Measurements from ENCODE around the gene EP400. TPM values are rescaled to one million over a fixed set of nuclear protein-coding genes. Genes with fewer than 3 reads are reported as not detected.

EP400 gene
- total and polyA plus RNA-seq, 2 donors (not counting 1 experiment from before 2014, with no cell fraction given), result 3.4 to 12.4 TPM

DNA sequence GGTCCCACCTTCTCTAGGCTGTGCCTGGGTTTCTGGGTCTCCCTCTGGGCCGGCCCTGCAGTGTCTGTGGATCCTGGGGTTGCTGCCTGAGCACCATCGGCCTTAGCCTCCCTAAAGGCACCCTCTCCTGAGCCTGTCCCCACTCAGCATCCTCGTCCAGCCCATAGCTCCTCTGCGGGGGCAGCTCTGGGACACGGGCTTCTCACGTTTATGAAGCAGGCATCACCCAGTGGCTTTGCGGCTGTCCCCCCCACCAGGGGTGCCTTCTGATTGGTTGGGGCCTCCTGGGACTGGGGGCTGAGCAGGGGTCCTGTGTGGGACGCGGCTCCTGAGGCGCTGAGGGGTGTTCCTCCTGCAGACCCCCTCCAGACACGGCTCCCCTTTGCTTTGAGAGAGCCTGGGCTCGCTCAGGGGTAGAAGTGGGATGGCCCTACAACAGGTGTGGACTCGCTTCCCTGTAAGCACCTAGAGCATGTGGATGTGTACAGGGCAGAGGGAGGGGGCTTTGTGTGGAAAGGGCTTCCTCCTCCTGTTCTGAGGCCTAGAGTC is 44.6 kb upstream of the EP400 start:
- H3K27ac ChIP-seq (ENCODE audit: insufficient read depth, low read length), result no peak overlapping the region
- H3K4me3 ChIP-seq (replicated peaks in 1 of 4; ENCODE audit: control extremely low read depth in 1 of 4, insufficient read depth in 1 of 4, low read depth in 3 of 4, low read length in 4 of 4), result no peak overlapping the region
- no peaks in the 10 kb centered on the region for H3K27me3 ChIP-seq (ENCODE audit: control insufficient read depth, insufficient read depth, low read length)
- no peaks in the 10 kb centered on the region for H4K20me1 ChIP-seq (ENCODE audit: control insufficient read depth, extremely low read depth, insufficient read depth, low read length)
- no peak for TF ChIP-seq EZH2 (IDR thresholded peaks at IDR 0.05; ENCODE audit: low read length, missing control alignments)
- TF ChIP-seq, protein P1, sequence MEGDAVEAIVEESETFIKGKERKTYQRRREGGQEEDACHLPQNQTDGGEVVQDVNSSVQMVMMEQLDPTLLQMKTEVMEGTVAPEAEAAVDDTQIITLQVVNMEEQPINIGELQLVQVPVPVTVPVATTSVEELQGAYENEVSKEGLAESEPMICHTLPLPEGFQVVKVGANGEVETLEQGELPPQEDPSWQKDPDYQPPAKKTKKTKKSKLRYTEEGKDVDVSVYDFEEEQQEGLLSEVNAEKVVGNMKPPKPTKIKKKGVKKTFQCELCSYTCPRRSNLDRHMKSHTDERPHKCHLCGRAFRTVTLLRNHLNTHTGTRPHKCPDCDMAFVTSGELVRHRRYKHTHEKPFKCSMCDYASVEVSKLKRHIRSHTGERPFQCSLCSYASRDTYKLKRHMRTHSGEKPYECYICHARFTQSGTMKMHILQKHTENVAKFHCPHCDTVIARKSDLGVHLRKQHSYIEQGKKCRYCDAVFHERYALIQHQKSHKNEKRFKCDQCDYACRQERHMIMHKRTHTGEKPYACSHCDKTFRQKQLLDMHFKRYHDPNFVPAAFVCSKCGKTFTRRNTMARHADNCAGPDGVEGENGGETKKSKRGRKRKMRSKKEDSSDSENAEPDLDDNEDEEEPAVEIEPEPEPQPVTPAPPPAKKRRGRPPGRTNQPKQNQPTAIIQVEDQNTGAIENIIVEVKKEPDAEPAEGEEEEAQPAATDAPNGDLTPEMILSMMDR (conservative IDR thresholded peaks at IDR 0.05 in 1 of 2, IDR thresholded peaks at IDR 0.05 in 1 of 2; ENCODE audit: low read depth in 1 of 2, low read length in 2 of 2), result no peak
- peaks cover 2% of the 10 kb centered on the region for H3K36me3 ChIP-seq (ENCODE audit: control insufficient read depth, insufficient read depth, low read length)
- H3K9ac ChIP-seq (ENCODE audit: insufficient read depth, low read length), result no peak overlapping the region
- no peak overlapping the region for H3K4me2 ChIP-seq (ENCODE audit: extremely low read depth, insufficient read depth, low read length)
- DNase-seq (ENCODE audit: low read depth in 2 of 2), result no peak
- no peaks in the 10 kb centered on the region for H3K4me1 ChIP-seq (ENCODE audit: control insufficient read depth, extremely low read depth, insufficient read depth, low read length)
- no peaks in the 10 kb centered on the region for H3K9me3 ChIP-seq (ENCODE audit: control insufficient read depth, insufficient read depth, low read depth, low read length)
- no peak overlapping the region for H2AFZ ChIP-seq (ENCODE audit: low read length)
- H3K79me2 ChIP-seq (ENCODE audit: control insufficient read depth, insufficient read depth, low read length), result no peaks in the 10 kb centered on the region

DNA sequence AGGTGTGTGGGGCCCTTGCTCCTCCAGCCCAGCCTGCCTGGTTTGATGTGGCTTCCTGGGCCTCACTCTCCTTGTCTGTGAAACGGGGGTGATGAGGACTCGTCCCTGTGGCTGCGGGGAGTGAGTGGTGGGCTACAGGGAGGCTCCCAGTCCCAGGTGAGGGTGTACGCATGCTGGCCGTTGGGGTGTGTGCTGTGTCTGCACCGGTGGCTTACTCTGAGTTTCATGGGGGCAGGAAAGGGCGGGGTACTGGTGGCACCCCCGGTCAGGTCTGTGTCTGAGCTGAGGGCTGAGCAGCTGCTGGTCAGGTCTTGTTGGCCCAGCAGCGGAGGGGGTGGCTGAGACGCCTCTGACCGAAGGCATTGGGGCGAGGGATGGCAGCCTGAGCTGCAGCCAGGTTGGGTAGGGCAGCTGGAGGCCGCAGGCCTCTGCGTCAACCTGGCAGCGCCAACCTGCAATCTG is 44.1 kb upstream of the EP400 start:
- no peak for TF ChIP-seq EZH2 (IDR thresholded peaks at IDR 0.05; ENCODE audit: low read length, missing control alignments)
- TF ChIP-seq, protein P1 (conservative IDR thresholded peaks at IDR 0.05 in 1 of 2, IDR thresholded peaks at IDR 0.05 in 1 of 2; ENCODE audit: low read depth in 1 of 2, low read length in 2 of 2), result no peak
- H3K79me2 ChIP-seq (ENCODE audit: control insufficient read depth, insufficient read depth, low read length), result no peaks in the 10 kb centered on the region
- no peak overlapping the region for H3K27ac ChIP-seq (ENCODE audit: insufficient read depth, low read length)
- H3K36me3 ChIP-seq (ENCODE audit: control insufficient read depth, insufficient read depth, low read length), result peaks cover 4% of the 10 kb centered on the region
- H3K4me1 ChIP-seq (ENCODE audit: control insufficient read depth, extremely low read depth, insufficient read depth, low read length), result no peaks in the 10 kb centered on the region
- no peak for DNase-seq (ENCODE audit: low read depth in 2 of 2)
- H3K4me2 ChIP-seq (ENCODE audit: extremely low read depth, insufficient read depth, low read length), result no peak overlapping the region
- no peak overlapping the region for H2AFZ ChIP-seq (ENCODE audit: low read length)
- H3K27me3 ChIP-seq (ENCODE audit: control insufficient read depth, insufficient read depth, low read length), result no peaks in the 10 kb centered on the region
- H4K20me1 ChIP-seq (ENCODE audit: control insufficient read depth, extremely low read depth, insufficient read depth, low read length), result no peaks in the 10 kb centered on the region
- no peak overlapping the region for H3K9ac ChIP-seq (ENCODE audit: insufficient read depth, low read length)
- H3K4me3 ChIP-seq (replicated peaks in 1 of 4; ENCODE audit: control extremely low read depth in 1 of 4, insufficient read depth in 1 of 4, low read depth in 3 of 4, low read length in 4 of 4), result no peak overlapping the region
- H3K9me3 ChIP-seq (ENCODE audit: control insufficient read depth, insufficient read depth, low read depth, low read length), result no peaks in the 10 kb centered on the region

DNA sequence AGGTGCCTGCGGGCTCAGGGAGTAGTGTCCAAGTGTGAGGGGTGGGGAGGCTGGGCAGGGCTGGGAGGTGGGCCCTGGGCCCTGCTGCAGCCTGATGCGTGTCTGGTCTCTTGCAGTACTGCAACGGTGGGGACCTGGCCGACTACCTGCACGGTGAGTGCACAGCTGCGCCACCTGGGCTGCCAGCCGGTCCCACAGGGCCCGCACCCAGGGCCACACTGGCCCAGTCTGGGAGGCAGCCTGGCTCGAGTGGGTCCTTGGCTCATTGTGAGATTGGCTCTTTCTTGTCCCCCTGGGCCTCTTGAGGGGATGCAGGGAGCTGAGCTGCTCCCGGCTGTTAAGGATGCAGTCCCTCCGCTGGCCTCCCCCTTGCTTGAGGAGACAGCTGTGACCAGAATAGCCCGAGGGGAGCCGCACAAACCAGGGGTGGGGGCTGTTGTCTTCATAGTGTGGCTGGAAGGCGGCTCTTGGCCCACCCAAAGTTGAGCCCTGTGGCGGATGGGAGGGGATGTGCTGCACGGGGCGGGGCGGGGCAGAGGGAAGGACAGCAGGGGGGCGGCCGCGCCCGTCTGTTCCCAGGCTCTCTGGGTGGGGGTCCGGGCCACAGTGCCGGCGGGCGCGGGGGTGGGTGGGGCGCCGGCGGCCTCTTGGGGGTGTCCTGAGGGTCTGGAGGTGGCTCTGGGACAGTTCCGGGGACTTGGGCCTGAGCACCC is 42.2 kb upstream of the EP400 start:
- no peak for TF ChIP-seq EZH2 (IDR thresholded peaks at IDR 0.05; ENCODE audit: low read length, missing control alignments)
- TF ChIP-seq, protein P1 (conservative IDR thresholded peaks at IDR 0.05 in 1 of 2, IDR thresholded peaks at IDR 0.05 in 1 of 2; ENCODE audit: low read depth in 1 of 2, low read length in 2 of 2), result no peak
- H3K4me2 ChIP-seq (ENCODE audit: extremely low read depth, insufficient read depth, low read length), result no peak overlapping the region
- no peaks in the 10 kb centered on the region for H3K27me3 ChIP-seq (ENCODE audit: control insufficient read depth, insufficient read depth, low read length)
- peaks cover 2% of the 10 kb centered on the region for H3K4me1 ChIP-seq (ENCODE audit: control insufficient read depth, extremely low read depth, insufficient read depth, low read length)
- DNase-seq (ENCODE audit: low read depth in 2 of 2), result no peak
- H3K9me3 ChIP-seq (ENCODE audit: control insufficient read depth, insufficient read depth, low read depth, low read length), result no peaks in the 10 kb centered on the region
- H3K4me3 ChIP-seq (replicated peaks in 1 of 4; ENCODE audit: control extremely low read depth in 1 of 4, insufficient read depth in 1 of 4, low read depth in 3 of 4, low read length in 4 of 4), result no peak overlapping the region
- H4K20me1 ChIP-seq (ENCODE audit: control insufficient read depth, extremely low read depth, insufficient read depth, low read length), result no peaks in the 10 kb centered on the region
- no peak overlapping the region for H3K27ac ChIP-seq (ENCODE audit: insufficient read depth, low read length)
- peaks cover 5% of the 10 kb centered on the region for H3K36me3 ChIP-seq (ENCODE audit: control insufficient read depth, insufficient read depth, low read length)
- no peaks in the 10 kb centered on the region for H3K79me2 ChIP-seq (ENCODE audit: control insufficient read depth, insufficient read depth, low read length)
- no peak overlapping the region for H2AFZ ChIP-seq (ENCODE audit: low read length)
- no peak overlapping the region for H3K9ac ChIP-seq (ENCODE audit: insufficient read depth, low read length)
